ENCODE data around the gene FAM83G.

FAM83G gene

DNA sequence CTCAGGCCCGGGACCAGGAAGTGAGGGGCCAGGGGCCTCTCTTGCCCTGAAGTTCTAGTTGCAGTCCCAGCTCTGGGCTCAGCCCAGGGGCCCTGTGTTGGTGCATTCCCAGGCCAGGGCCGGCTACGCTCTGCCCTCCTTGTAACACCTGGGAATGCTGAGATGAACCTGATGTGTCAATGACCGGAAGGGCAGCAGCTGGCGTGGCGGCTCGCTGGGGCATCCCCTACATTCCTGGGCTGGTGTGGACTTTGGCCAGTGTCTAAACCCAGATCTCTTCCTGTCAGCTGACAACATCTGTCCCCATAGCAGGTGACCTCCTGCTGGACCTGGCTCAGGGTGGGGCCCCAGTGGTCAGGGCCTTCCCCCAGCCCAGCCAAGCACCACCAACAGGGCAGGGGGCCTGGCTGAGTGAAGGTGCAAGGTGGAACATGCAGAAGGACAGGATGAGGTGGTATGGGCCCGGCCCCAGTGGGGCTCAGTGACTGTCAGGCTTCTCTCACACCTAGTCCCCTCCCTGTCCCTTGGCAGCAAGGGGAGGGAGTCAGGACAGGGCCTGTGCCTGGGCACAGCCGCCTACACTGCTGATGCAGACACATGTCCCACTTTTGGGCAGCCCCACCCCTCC, 15.9 kb downstream of the FAM83G start:
- no peak overlapping the region for H3K4me3 ChIP-seq (ENCODE audit: low read length)
- no peak for TF ChIP-seq ZNF274 (IDR thresholded peaks at IDR 0.05; ENCODE audit: low read depth, low read length)

DNA sequence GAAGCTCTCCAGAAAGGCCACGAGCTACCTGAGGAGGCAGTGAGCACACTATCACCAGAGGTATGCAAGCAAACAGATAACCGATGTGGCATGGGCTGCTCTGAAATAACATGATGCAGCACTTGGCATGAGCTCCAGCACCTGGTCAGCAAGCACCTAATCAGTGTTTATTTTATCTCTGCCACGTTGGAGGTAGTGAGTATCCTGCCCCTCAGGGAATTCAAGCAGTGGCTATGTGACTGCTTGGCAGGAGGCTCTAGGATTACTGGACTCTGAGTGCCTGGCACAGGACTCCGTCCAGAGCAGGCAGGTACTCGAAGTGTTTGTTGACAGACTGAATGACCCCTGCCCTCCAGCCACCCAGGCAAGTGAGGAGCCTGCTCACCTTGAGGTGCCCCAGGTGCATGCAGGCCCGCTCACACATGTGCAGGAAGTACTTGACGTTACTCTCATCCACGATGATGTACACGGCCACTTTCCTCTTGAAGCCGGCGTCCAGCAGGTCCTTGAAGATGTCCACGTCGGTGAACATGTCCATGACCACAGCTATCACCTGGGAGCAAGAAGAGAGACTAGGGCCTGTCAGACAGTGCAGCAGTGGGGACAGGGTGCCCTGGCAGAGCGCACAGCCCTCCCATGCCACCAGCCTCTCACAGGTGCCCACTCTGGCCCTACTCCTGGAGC, 16.6 kb downstream of the FAM83G start:
- H3K4me3 ChIP-seq (ENCODE audit: low read length): no peak overlapping the region
- TF ChIP-seq ZNF274 (IDR thresholded peaks at IDR 0.05; ENCODE audit: low read depth, low read length): no peak

DNA sequence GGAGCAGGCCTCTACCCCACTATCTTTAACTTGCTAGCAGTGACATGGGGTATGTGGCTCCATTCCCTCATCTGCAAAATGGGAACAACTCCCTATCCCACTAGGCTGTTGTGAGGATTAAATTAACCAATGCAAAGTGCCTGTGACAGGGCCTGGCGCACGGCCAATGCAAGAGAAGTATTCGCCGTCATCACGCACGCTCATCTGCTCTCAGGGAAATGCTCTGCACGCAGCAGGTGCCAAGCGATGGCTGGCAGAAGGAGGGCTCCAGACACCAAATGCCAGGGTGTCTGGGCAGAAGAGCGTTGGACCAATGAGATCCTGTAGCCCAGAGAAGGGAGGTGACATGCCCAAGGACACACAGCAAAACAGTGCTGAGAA, 17.3 kb downstream of the FAM83G start:
- TF ChIP-seq ZNF274 (IDR thresholded peaks at IDR 0.05; ENCODE audit: low read depth, low read length): no peak
- H3K4me3 ChIP-seq (ENCODE audit: low read length): no peak overlapping the region

DNA sequence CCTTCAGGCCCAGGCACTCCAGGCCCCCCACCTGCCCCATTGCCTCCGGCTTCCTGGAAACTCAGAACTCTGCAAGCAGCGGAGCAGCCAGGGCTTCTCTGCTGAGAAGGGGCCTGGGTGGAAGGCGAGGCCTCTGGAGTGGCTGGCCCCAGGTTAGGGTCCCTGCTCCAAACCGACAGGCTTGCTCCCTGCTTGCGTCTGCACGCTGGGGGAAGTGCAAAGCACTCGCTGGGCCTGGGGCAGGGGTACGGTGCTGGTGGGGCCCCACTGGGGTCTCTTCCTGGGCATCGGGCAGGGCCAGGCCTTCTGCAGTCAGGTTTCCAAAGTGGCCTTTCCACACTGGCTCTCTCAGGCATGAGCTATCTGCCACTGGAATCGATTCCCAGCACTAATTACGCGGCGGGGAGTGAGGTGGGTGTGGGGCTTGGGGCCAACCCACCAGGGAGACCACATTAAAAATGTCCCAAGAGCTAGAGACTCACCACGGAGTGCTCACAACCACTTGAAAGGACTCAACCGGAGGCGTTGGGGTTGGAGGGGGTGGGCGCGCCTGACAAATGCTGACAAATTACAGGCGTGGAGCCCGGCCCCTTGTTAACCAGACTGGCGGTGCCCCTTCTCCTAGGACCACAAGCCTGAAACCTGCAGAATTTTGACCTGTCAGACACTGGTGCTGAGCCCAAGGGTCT, 17.9 kb downstream of the FAM83G start:
- no peak for TF ChIP-seq ZNF274 (IDR thresholded peaks at IDR 0.05; ENCODE audit: low read depth, low read length)
- no peak overlapping the region for H3K4me3 ChIP-seq (ENCODE audit: low read length)

DNA sequence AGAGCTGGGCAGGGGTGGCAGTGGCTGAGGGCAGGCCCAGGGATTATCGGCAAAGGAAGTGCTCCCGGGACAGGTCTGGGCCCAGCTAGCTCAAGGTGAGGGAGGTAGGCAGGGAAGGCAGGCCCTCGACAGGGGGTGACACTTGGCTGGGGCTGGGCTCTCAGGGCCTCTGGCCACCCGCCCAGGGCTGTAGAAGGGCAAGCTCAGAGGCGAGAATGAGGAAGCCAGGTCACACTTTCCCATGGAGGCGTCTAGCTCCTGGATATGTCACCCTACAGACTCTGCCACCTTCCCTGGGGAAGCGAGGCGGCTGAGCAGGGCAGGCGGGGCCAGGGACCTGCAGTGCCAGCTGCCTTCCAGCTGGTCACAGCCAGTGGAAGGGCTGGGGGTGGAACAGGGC, 19.1 kb downstream of the FAM83G start:
- H3K4me3 ChIP-seq (ENCODE audit: low read length): no peak overlapping the region
- no peak for TF ChIP-seq ZNF274 (IDR thresholded peaks at IDR 0.05; ENCODE audit: low read depth, low read length)

DNA sequence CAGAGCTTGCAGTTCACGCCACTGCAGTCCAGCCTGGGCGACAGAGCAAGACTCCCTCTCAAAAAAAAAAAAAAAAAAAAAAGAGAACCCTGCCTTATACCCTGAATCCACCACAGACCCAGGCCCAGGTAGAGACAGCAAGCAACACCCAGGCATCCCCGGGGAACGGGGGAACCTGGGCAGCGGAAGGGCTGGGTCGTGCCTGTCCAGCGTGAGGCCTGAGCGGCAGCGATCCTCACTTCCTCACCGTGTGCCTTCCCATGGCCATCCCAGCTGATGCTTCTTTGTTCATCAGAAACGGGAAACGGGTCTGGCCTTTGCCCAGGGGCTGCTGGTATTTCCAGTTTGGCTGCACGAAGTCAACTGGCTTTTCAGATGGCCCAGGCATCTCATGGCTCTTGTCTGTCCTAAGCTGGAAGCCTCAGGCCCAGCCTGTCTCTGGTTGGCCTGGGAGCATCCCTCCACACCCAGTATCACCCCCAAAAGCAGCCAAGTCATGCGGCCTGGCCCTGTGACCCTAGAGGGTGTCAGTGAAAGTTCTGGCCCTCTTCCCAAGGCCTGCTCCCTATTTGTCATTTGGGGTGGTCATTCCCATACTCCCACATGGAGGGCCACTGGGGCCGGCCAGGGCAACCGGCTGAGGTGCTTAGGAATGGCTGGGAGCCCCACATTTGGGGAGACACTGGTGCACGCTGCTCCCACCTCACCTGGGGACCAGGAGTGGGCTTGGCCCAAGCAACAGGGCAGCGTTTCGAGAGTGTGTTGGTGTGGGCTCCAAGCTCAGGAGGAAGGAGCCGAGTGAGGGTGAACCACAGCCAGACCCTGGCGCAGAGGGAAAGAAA, 20.1 kb downstream of the FAM83G start:
- no peak overlapping the region for H3K4me3 ChIP-seq (ENCODE audit: low read length)
- no peak for TF ChIP-seq ZNF274 (IDR thresholded peaks at IDR 0.05; ENCODE audit: low read depth, low read length)

DNA sequence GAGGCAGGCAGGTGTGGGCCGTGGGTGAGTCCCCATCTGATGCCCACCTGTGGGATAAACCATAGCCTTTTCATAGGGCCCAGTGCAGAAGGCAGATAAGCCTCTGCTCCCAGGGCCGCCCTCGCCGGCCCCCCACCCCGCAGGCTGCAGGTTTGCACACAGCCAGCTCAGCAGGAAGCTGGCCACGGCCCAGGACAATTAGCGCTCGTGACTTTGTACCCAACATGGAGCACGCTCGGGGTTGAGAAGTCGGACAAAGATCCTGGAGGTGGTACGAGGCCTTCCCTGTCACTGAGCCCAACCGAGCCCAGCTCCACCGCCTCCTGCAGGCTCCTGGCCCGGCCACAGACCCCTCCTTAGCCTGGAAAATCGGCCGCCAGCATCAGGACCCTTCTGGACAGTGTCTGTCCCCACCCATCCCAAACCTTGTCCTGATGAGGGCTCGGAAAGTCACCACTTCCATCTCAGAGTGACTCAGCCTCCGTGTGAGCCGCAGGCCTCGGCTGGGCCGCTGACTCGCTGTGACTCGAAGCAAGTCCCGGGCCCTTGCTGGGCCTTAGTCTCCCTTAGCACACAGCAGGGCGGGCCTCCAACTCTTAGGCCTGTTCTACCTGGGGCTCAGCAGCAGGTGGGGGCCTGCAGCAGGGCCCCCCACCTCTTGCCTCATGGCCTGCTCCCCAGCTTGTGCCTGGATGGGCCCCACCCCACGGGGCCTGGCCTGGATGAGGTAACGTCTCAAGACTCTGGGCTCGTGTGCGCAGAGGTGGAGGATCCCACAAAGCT, 22.7 kb downstream of the FAM83G start:
- no peak for TF ChIP-seq ZNF274 (IDR thresholded peaks at IDR 0.05; ENCODE audit: low read depth, low read length)
- no peak overlapping the region for H3K4me3 ChIP-seq (ENCODE audit: low read length)

DNA sequence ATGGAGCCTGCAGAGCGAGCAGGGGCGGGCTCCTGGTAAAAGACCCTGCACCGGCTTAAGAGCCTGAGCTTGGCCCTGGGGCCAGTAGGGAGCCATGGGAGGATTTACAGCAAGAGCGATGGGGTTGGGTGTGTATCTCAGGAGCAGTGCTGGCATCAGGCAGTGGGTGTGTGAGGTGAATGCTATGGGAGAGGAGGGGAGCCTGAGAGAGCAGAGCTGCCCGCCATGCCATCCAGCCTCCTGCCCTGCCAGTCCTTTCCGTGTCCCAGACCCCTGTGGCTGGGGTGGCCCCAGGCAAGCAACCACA, 23.3 kb downstream of the FAM83G start:
- no peak for TF ChIP-seq ZNF274 (IDR thresholded peaks at IDR 0.05; ENCODE audit: low read depth, low read length)
- no peak overlapping the region for H3K4me3 ChIP-seq (ENCODE audit: low read length)

DNA sequence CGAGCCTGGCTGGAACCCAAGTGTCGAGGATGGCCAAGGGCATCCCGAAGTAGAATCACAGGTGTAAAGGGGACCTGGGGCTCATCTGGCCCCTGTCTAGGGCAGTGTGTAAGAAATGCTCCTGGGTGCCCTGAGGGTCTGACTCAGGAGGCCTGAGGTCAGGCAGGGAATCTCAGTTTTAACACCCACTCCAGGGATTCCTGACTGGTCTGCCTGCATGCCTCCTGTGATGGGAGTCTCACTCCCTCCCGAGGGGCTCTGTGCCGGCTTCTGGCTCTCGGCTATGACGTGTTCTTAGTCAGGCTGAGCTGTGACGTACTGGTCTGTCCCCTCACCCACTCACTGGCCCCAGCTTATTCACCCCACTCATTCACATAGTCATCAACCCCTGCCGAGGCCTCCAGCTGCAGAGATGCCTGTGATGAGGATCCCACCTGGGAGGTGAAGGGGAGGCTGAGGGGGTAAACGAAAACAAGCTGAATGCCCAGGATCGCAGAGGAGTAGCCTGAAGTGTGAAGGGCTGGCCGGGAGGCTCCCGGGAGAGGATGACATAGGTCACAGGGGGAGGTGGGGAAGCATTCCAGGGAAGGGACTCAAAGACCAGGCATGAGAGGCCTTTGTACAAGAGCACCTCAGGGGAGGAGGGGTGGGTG, 23.8 kb downstream of the FAM83G start:
- no peak for TF ChIP-seq ZNF274 (IDR thresholded peaks at IDR 0.05; ENCODE audit: low read depth, low read length)
- no peak overlapping the region for H3K4me3 ChIP-seq (ENCODE audit: low read length)

DNA sequence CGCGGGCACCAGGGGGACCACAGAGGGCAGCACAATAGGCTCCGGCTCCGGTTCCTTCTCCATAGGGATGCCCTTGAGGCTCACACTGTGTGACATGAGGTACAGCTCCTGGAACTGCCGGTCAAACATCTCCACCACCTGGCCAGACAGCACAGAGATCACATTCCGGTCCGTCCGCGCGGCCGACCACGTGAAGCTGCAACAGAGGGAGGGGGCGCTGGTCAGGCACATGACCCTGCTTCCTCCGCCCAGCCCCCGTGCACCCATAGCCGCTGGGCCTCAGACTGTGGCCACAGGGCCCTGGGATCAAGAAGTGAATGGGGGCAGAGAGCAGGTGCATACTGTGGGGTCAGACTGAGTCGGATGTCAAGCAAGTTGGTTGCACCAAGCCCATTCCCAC, 25.9 kb downstream of the FAM83G start:
- TF ChIP-seq ZNF274 (IDR thresholded peaks at IDR 0.05; ENCODE audit: low read depth, low read length): no peak
- H3K4me3 ChIP-seq (ENCODE audit: low read length): no peak overlapping the region

DNA sequence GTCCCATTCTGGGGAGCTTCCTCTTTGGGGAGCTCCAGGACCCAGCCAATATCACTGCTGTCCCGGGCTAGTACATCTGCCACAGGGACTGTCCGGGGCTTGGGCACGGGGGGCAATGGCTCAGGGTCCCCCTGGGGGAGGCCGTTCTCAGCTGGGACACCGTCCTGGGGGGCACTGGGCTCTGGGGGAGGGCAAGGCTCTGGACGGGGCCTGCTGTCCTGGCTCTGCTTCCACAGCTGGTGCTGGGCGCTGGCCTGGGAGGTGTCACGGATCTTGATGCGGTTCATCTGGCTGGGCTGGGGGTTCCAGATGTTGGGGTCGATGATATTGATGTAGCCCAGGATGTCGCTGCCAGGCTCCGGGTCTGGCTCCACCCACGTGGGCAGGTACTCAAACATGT, 26.5 kb downstream of the FAM83G start:
- no peak overlapping the region for H3K4me3 ChIP-seq (ENCODE audit: low read length)

DNA sequence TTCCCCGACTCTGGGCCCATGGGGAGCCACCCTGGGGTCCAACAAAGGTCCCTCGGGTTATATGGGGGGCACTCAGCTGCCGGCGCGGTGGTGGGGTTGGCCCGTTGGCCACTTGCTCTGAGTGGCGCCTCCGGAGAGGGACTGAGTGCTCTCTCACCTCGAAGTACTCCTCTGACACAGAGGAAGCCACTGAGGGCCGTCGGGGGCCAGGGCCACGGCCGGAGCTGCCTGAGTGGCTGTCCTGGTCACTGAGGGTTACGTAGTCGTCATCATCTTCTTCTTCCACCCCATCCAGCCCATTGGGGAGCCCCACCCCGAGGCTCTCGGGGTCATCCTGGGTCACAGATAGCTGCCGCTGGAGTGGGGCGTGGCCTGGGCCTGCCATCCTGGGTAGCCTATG, 26.9 kb downstream of the FAM83G start:
- TF ChIP-seq ZNF274 (IDR thresholded peaks at IDR 0.05; ENCODE audit: low read depth, low read length): no peak
- no peak overlapping the region for H3K4me3 ChIP-seq (ENCODE audit: low read length)

More for the DNA sequence above, 26.5 kb downstream of the FAM83G start:
- TF ChIP-seq ZNF274 (IDR thresholded peaks at IDR 0.05; ENCODE audit: low read depth, low read length): no peak

DNA sequence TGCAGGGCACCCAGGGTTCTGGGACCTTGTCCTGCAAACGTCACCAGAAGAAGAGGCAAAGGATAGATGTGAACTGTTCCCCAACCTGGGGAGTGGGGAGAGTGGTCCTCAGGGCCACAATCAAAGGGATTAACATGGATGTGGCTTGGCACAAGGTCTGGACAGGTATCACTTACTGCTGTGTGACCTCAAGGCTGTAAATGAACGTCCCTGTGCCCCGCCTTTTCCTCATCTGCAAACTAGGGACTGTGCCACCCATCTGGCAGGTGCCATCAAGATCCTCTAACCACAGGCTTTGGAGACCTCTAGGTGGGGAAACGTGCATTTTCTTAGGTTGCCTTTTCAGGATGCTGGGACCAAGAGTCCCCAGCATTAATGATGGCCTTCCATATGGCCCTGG, 27.5 kb downstream of the FAM83G start:
- TF ChIP-seq ZNF274 (IDR thresholded peaks at IDR 0.05; ENCODE audit: low read depth, low read length): no peak
- no peak overlapping the region for H3K4me3 ChIP-seq (ENCODE audit: low read length)

Measured in GM08714 (cell line).